RKO (cell line): ENCODE measurements around the gene LPCAT2.
A peak's percentile ranks its signal among the peaks of the same experiment; 100 is the strongest.
"Not testable (repeated sequence)": the region's sequence is repeated elsewhere in the genome, so short reads cannot be mapped to it uniquely, and the experiment has no call there.

Experiments
- DNase-seq: peaks from one replicate; pipeline ENCODE4 v3.0.0-alpha.2; 2016; ENCODE audit warnings: low spot score

The LPCAT2 gene

DNA sequence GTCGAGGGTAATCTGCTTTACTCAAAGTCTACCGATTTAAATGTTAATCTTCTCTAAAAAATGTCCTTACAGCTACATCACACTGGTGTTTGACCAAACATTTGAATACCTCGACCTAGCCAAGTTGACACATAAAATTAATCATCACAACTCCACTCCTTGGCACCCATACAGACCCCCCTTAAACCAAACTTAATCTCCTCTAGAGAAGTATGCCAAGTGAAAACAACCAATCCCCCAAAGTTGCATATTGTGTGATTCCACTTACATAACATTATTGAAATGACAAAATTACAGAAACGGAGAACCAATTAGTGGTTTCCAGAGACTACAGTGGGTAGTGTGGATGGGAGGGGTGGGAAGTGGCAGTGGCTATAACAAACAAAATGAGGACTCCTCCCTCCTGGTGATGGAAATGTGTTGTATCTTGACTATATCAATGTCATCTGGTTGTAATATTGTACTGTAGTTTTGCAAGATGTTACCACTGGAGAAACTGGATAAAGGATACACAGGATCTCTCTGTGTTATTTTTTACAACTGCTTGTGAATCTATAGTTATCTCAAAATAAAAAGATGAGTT lies 97.0 kb downstream of the LPCAT2 start:
- no peak for DNase-seq

GRCh38 chr16:55613613-55614335 lies 104.9 kb downstream of the LPCAT2 start:
- DNase-seq: no peak

- DNase-seq: no peak
Observed at GRCh38 chr16:55615071-55615470, 106.2 kb downstream of the LPCAT2 start.

DNA sequence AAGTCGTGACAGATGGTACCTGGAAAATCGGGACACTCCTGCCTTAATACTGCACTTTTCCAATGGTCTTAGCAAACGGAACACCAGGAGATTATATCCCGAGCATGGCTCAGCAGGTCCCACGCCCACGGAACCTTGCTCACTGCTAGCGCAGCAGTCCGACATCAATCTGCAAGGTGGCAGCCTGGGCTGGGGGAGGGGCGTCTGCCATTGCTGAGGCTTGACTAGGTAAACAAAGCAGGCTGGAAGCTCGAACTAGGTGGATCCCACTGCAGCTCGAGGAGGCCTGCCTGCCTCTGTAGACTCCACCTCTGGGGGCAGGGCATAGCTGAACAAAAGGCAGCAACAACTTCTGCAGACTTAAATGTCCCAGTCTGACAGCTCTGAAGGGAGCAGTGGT lies 106.8 kb downstream of the LPCAT2 start:
- not testable (repeated sequence) for DNase-seq

- DNase-seq: no peak
Observed at GRCh38 chr16:55621771-55622170, 112.9 kb downstream of the LPCAT2 start.

GRCh38 chr16:55622272-55622671 lies 113.4 kb downstream of the LPCAT2 start:
- no peak for DNase-seq

GRCh38 chr16:55622930-55623561 lies 114.2 kb downstream of the LPCAT2 start:
- peak; percentile 16 for DNase-seq

GRCh38 chr16:55623640-55624039 lies 114.8 kb downstream of the LPCAT2 start:
- no peak for DNase-seq

GRCh38 chr16:55624696-55625095 lies 115.8 kb downstream of the LPCAT2 start:
- DNase-seq: no peak

- DNase-seq: no peak
Observed at GRCh38 chr16:55625843-55626242, 117.0 kb downstream of the LPCAT2 start.

DNA sequence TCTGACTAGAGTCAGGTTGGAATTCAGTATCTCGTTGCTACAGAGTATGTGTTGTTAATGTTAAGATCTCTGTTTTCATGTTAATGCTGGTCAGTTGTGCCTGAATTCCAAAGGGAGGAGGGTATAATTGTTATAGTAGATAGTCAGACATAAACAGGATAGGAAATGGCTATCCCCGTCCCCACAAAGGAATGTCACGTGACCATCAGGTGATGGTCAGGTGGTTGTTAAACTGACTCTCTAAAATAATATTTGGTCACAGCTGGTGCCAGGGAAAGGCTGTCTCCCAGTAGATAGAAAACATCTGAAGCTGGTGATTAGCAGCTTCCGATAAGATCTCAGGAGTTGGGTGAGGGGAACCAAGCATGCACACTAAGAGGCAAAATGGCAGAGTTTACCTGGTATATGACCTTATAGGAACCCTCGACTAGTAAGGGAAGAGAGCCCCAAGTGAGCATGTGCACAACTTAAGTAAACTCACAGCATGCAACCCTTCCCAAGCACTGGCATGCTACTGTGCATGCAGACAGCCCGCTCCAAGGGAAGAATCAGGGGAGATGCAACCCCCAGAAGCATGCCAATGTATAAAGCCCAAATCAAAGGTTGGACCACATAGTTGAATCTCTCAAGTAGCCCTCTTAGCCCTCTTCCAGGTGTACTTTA lies 119.6 kb downstream of the LPCAT2 start:
- DNase-seq: no peak

- no peak for DNase-seq
Observed at GRCh38 chr16:55630774-55631173, 121.9 kb downstream of the LPCAT2 start.

DNA sequence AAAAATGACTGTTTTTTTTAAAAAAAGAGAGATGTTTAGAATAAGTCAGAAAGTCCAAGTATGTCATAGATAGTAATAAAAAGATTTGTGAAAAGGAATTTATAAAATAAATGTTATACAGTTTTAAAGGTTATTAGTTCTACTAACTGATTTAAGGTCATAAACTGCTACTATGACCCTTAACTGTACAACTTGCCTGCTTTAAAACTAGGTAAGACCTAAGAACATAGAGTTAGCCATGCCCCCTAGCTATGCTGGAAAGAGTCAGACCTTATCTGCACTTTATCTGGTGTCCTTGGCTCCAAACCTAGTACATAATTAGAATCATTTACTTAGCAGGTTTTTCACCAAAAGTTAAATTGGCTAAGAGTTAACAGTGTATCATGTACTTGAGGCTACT lies 123.4 kb downstream of the LPCAT2 start:
- no peak for DNase-seq

GRCh38 chr16:55634193-55634592 lies 125.3 kb downstream of the LPCAT2 start:
- DNase-seq: no peak
